ENCODE measurements around the gene KSR2. TPM values are rescaled to one million over a fixed set of nuclear protein-coding genes. Genes with fewer than 3 reads are reported as not detected.

The KSR2 gene
- total RNA-seq, 2 experiments from 2014 or later, result 0.03 to 0.15 TPM

DNA sequence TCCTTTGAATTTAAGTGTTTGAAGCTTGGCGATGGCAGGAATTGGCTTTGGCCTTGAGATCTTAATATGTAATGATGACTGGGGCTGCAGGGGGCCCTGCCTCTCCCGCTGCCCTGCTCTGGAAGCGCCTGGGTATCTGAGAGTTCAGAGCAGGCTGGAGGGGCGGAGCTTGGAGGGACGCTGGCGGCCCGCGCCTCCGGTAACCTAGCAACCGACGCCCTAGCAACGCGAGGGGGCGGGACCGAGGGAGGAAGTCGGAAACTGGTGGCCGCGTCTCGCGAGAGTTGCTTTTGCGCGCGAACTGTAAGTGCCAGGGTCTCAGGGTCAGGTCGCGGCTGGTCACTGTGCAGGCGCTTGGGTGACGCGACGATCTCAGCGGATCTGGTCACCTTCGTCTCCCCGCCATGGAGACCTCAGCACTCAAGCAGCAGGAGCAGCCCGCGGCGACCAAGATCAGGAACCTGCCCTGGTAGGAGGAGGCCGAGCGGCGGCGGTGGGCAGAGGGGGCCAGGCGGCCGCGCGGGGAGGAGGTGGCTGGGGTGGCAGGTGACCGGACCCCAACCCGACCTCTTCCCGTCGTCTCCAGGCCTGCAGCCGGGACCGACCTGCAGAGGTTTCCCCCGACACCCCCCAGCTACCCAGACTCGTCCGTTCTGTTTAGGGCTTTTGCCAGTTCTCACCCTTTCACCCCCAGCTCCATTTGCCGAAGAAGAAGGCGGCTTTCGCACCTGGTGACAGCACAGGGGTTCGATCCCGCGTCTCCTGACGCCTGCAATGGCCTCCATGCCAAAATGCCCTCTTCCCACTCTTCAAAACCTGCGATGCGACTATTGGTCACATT, 47.9 kb upstream of the KSR2 start, which contains the start of gene RFC5:
Gene RFC5, plus strand, starts transcription at position 280 of the 841 bp plus-strand sequence. Its CDS starts 125 bp downstream, at position 405.
- Histone ChIP-seq H2AFZ (ENCODE audit: low read length) (peak within 1 kb of the TSS; percentile 60; the same call in 1 of the 2 replicates), H3K9me3 (ENCODE audit: low read length) (no peaks in the 10 kb centered on the region), H3K4me2 (ENCODE audit: low read length) (peak within 1 kb of the TSS; percentile 81), H3K27ac (ENCODE audit: low read depth, low read length, poor library complexity, severe bottlenecking) (peak within 1 kb of the TSS; percentile 36), H3K79me2 (ENCODE audit: insufficient read depth, low read depth, low read length) (peaks cover 22% of the 10 kb centered on the region), H3K4me1 (ENCODE audit: insufficient read depth, low read length, poor library complexity, severe bottlenecking) (peaks cover 17% of the 10 kb centered on the region), H4K20me1 (ENCODE audit: insufficient read depth, low read length) (peaks cover 10% of the 10 kb centered on the region), H3K4me3 (ENCODE audit: low read depth, low read length, poor library complexity, severe bottlenecking) (peak within 1 kb of the TSS; percentile 94), H3K36me3 (ENCODE audit: insufficient read depth, low read length) (peaks cover 40% of the 10 kb centered on the region), H3K9me2 (ENCODE audit: insufficient read depth, low read length) (no peaks in the 10 kb centered on the region)
- no TSS peak for BruUV-seq (replicated peaks)
- CTCF ChIA-PET (ENCODE audit: unreplicated experiment), result interaction anchor here (0.6 kb wide), 1 partner anchor 1033 kb away, joined by 3 read pairs; no protein-coding TSS in a partner anchor
- peak; percentile 99 for DNase-seq (ENCODE audit: low spot score)
- TF ChIP-seq EZH2phosphoT487 (IDR thresholded peaks at IDR 0.05; ENCODE audit: borderline replicate concordance, low read depth, low read length), result no peak
- TF ChIP-seq, protein P1, sequence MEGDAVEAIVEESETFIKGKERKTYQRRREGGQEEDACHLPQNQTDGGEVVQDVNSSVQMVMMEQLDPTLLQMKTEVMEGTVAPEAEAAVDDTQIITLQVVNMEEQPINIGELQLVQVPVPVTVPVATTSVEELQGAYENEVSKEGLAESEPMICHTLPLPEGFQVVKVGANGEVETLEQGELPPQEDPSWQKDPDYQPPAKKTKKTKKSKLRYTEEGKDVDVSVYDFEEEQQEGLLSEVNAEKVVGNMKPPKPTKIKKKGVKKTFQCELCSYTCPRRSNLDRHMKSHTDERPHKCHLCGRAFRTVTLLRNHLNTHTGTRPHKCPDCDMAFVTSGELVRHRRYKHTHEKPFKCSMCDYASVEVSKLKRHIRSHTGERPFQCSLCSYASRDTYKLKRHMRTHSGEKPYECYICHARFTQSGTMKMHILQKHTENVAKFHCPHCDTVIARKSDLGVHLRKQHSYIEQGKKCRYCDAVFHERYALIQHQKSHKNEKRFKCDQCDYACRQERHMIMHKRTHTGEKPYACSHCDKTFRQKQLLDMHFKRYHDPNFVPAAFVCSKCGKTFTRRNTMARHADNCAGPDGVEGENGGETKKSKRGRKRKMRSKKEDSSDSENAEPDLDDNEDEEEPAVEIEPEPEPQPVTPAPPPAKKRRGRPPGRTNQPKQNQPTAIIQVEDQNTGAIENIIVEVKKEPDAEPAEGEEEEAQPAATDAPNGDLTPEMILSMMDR (conservative IDR thresholded peaks at IDR 0.05; ENCODE audit: low read length), result no peak
- POLR2A ChIA-PET, result interaction anchor here (0.6 to 1.4 kb wide), 5 partner anchors 10 to 1840 kb away, joined by 3 to 8 read pairs (median 4); no protein-coding TSS in a partner anchor
- intact Hi-C loops (cut with micrococcal nuclease; ENCODE audit: unreplicated experiment), result no loop called here

DNA sequence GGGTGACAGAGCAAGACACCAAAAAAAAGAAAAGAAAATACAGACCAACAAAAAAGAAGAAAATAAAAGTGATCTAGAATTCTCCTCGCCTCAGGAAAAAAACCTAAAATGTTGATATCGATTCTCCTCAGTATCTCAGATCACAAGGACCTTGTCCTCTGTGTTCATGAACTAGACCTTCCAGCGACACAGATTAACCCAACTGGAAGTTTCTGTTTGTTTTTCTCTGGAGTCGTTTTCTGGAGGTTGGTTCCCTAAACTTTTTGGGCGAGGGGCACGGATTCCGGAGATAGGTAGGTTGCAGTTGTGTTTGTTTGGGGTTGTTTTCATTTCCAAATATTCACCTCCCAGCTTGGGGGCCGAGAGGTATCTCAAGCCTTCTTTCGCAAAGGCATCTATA, 47.2 kb upstream of the KSR2 start:
- Histone ChIP-seq H2AFZ (ENCODE audit: low read length) (no peak overlapping the region), H3K9me3 (ENCODE audit: low read length) (no peaks in the 10 kb centered on the region), H3K36me3 (ENCODE audit: insufficient read depth, low read length) (peaks cover 33% of the 10 kb centered on the region), H3K4me2 (ENCODE audit: low read length) (peak overlapping the region; percentile 52), H4K20me1 (ENCODE audit: insufficient read depth, low read length) (peaks cover 10% of the 10 kb centered on the region), H3K4me3 (ENCODE audit: low read depth, low read length, poor library complexity, severe bottlenecking) (peak overlapping the region; percentile 94), H3K79me2 (ENCODE audit: insufficient read depth, low read depth, low read length) (peaks cover 22% of the 10 kb centered on the region), H3K27ac (ENCODE audit: low read depth, low read length, poor library complexity, severe bottlenecking) (no peak overlapping the region), H3K4me1 (ENCODE audit: insufficient read depth, low read length, poor library complexity, severe bottlenecking) (peaks cover 17% of the 10 kb centered on the region), H3K9me2 (ENCODE audit: insufficient read depth, low read length) (no peaks in the 10 kb centered on the region)
- TF ChIP-seq EZH2phosphoT487 (IDR thresholded peaks at IDR 0.05; ENCODE audit: borderline replicate concordance, low read depth, low read length), result no peak
- TF ChIP-seq, protein P1 (conservative IDR thresholded peaks at IDR 0.05; ENCODE audit: low read length), result no peak
- intact Hi-C loops (cut with micrococcal nuclease; ENCODE audit: unreplicated experiment), result no loop called here
- no peak for DNase-seq (ENCODE audit: low spot score)
- BruUV-seq (replicated peaks), result no TSS peak
- ChIA-PET CTCF (ENCODE audit: unreplicated experiment) (interaction anchor here (0.6 kb wide), 1 partner anchor 1032 kb away, joined by 3 read pairs; no protein-coding TSS in a partner anchor), POLR2A (interaction anchor here (0.6 to 1.4 kb wide), 3 partner anchors 39 to 1839 kb away, joined by 4 to 8 read pairs (median 6); no protein-coding TSS in a partner anchor)

Data from OCI-LY7 (cell line).